ENCODE data around the gene TEAD4. TPM values are rescaled to one million over a fixed set of nuclear protein-coding genes. Genes with fewer than 3 reads are reported as not detected.
A peak's percentile ranks its signal among the peaks of the same experiment; 100 is the strongest.

TEAD4 gene
- total RNA-seq, 6 experiments from 2014 or later, result 0.81 to 8.5 (median 3.0) TPM

GRCh38 chr12:2967651-2968050 lies 8.5 kb downstream of the TEAD4 start:
- DNase-seq (no peak), ATAC-seq (no peak)
- Histone ChIP-seq H3K4me1 (peaks cover 0 to 7% (median 0%) of the 10 kb centered on the region in 4 donors), H3K27me3 (no peaks in the 10 kb centered on the region), H3K9me3 (no peaks in the 10 kb centered on the region), H3K27ac (no peak overlapping the region), H3K4me3 (no peak overlapping the region), H3K36me3 (no peaks in the 10 kb centered on the region)
- intact Hi-C loops (cut with DNase I), result no loop called here
- TF ChIP-seq CTCF (IDR thresholded peaks at IDR 0.05) (no peak), POLR2A (IDR thresholded peaks at IDR 0.05) (no peak)
- 24% methylated on average over 1 of the region's 2 CpGs for WGBS (ENCODE audit: insufficient coverage, low coverage, low lambda C conversion rate, missing lambda C conversion rate)

GRCh38 chr12:2970744-2971143 lies 11.5 kb downstream of the TEAD4 start:
- ATAC-seq (no peak), DNase-seq (no peak)
- Histone ChIP-seq H3K36me3 (no peaks in the 10 kb centered on the region), H3K4me3 (no peak overlapping the region), H3K9me3 (no peaks in the 10 kb centered on the region), H3K27ac (no peak overlapping the region), H3K4me1 (no peaks in the 10 kb centered on the region), H3K27me3 (no peaks in the 10 kb centered on the region)
- TF ChIP-seq POLR2A (IDR thresholded peaks at IDR 0.05), result no peak
- TF ChIP-seq CTCF (IDR thresholded peaks at IDR 0.05), result no peak
- WGBS (ENCODE audit: insufficient coverage, low coverage, low lambda C conversion rate, missing lambda C conversion rate), result 58% methylated on average over 7 of the region's 10 CpGs
- intact Hi-C loops (cut with DNase I), result no loop called here

- TF ChIP-seq CTCF (IDR thresholded peaks at IDR 0.05) (no peak), POLR2A (IDR thresholded peaks at IDR 0.05) (no peak)
- no peaks in the 10 kb centered on the region for H3K4me1 ChIP-seq
- H3K9me3 ChIP-seq, result no peaks in the 10 kb centered on the region
- ATAC-seq (no peak), DNase-seq (no peak)
- H3K4me3 ChIP-seq, result no peak overlapping the region
- intact Hi-C loops (cut with DNase I), result no loop called here
- no peak overlapping the region for H3K27ac ChIP-seq
- H3K27me3 ChIP-seq, result no peaks in the 10 kb centered on the region
- 86% methylated on average over 1 of the region's 9 CpGs for WGBS (ENCODE audit: insufficient coverage, low coverage, low lambda C conversion rate, missing lambda C conversion rate)
- no peaks in the 10 kb centered on the region for H3K36me3 ChIP-seq
Observed at GRCh38 chr12:2973566-2973965, 14.4 kb downstream of the TEAD4 start.

- TF ChIP-seq POLR2A (IDR thresholded peaks at IDR 0.05), result no peak
- no peak for TF ChIP-seq CTCF (IDR thresholded peaks at IDR 0.05)
- 52% methylated on average over 5 of the region's 10 CpGs for WGBS (ENCODE audit: insufficient coverage, low coverage, low lambda C conversion rate, missing lambda C conversion rate)
- intact Hi-C loops (cut with DNase I), result no loop called here
- Histone ChIP-seq H3K4me3 (no peak overlapping the region), H3K36me3 (no peaks in the 10 kb centered on the region), H3K4me1 (no peaks in the 10 kb centered on the region), H3K27ac (no peak overlapping the region), H3K27me3 (no peaks in the 10 kb centered on the region), H3K9me3 (no peaks in the 10 kb centered on the region)
- peak in 2 of 4 donors; percentile 16 to 50 for ATAC-seq
- no peak for DNase-seq
Observed at GRCh38 chr12:2974560-2974971, 15.4 kb downstream of the TEAD4 start.

GRCh38 chr12:2976581-2976996 lies 17.4 kb downstream of the TEAD4 start:
- Histone ChIP-seq H3K36me3 (no peaks in the 10 kb centered on the region), H3K9me3 (no peaks in the 10 kb centered on the region), H3K27me3 (no peaks in the 10 kb centered on the region), H3K27ac (no peak overlapping the region), H3K4me3 (no peak overlapping the region), H3K4me1 (no peaks in the 10 kb centered on the region)
- ATAC-seq (peak in 1 of 4 donors; percentile 16), DNase-seq (no peak)
- no CpG with 5 or more reads among the region's 6 CpGs for WGBS (ENCODE audit: insufficient coverage, low coverage, low lambda C conversion rate, missing lambda C conversion rate)
- TF ChIP-seq POLR2A (IDR thresholded peaks at IDR 0.05), result no peak
- no peak for TF ChIP-seq CTCF (IDR thresholded peaks at IDR 0.05)
- intact Hi-C loops (cut with DNase I), result no loop called here
